Testis (tissue), 2 donors: ENCODE results near the gene PPP1R14B.

ENCODE experiments used
- POLR2A ChIP-seq: fragments of 450-650 bp; IDR thresholded peaks from one replicate; pipeline ENCODE4 v1.6.1; 2017; ENCODE audit warnings: antibody characterized with exemption, mild to moderate bottlenecking, moderate library complexity
- TF ChIP-seq, protein P1 (sequence below), 3 experiments: fragments of 450-650 bp in 2 of 3; fragments of 200-600 bp in 1 of 3; sonication (generic) in 1 of 3; IDR thresholded peaks; one replicate each; pipeline ENCODE4 v1.5.1; 2016 to 2019; ENCODE audit warnings: antibody characterized with exemption in 3 of 3, mild to moderate bottlenecking in 2 of 3, moderate library complexity in 1 of 3

GRCh38 chr11:64258946-64259532, 12.3 kb upstream of the PPP1R14B start:
- TF ChIP-seq, protein P1, sequence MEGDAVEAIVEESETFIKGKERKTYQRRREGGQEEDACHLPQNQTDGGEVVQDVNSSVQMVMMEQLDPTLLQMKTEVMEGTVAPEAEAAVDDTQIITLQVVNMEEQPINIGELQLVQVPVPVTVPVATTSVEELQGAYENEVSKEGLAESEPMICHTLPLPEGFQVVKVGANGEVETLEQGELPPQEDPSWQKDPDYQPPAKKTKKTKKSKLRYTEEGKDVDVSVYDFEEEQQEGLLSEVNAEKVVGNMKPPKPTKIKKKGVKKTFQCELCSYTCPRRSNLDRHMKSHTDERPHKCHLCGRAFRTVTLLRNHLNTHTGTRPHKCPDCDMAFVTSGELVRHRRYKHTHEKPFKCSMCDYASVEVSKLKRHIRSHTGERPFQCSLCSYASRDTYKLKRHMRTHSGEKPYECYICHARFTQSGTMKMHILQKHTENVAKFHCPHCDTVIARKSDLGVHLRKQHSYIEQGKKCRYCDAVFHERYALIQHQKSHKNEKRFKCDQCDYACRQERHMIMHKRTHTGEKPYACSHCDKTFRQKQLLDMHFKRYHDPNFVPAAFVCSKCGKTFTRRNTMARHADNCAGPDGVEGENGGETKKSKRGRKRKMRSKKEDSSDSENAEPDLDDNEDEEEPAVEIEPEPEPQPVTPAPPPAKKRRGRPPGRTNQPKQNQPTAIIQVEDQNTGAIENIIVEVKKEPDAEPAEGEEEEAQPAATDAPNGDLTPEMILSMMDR (IDR thresholded peaks at IDR 0.05) = no peak
- TF ChIP-seq POLR2A = no peak
